ENCODE data around the gene PPP1CB. TPM values are rescaled to one million over a fixed set of nuclear protein-coding genes. Genes with fewer than 3 reads are reported as not detected.
"Not testable (repeated sequence)": the region's sequence is repeated elsewhere in the genome, so short reads cannot be mapped to it uniquely, and the experiment has no call there.

The PPP1CB gene
- polyA plus RNA-seq, 3 donors, result 149 to 159 (median 154) TPM

DNA sequence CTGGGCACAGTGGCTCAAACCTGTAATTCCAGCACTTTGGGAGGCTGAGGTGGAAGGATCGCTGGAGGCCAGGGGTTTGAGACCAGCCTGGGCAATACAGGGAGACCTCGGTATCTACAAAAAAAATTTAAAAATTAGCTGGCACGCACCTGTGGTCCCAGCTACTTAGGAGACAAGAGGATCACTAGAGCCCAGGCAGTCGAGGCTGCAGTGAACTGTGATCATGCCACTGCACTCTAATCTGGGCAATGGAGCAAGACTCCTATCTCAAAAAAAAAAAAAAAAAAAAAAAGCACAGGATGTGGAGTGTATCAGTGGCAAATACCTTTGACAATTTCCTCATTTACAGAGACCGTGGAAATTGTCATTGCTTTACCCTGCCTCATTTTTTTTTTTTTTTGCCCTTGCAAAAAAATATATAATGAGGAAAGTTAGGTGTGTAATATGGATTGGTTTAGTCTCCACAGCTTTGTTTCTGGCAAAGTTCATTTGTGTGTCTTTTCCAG lies 20.9 kb upstream of the PPP1CB start:
- DNase-seq, result no peak

DNA sequence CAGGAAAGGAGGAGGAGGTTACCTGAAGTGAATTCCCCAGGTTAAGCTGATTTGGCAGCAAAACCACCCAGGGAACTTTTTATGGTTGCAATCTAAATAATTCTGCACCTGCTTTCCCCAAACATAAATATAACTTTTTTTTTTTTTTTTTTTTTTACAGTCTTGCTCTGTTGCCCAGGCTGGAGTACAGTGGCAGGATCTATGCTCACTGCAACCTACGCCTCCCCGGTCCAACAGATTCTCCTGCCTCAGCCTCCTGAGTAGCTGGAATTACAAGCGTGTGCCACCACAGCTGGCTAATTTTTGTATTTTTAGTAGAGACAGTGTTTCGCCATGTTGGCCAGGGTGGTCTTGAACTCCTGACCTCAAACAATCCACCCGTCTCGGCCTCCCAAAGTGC lies 16.1 kb upstream of the PPP1CB start:
- DNase-seq, result no peak

DNA sequence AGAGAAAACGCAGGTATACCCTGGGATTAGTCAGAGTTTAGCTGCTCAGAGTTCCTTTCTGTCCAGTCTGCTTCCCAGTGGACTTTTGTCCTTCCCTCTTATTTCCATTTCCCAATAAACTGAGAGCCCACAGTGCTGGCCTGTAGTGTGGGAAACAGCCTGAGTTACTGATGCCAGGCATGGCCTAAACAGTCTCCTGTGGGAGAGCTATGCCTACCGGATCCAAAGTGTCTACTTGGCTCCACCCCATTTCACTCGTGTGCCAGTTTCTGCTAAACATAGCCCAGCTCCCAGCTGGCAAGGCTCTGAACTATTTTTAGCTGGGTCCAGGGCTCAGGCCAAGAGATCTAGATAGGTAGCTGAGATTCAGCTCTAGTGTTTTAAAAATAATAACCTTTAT lies 15.6 kb upstream of the PPP1CB start:
- DNase-seq, result no peak

DNA sequence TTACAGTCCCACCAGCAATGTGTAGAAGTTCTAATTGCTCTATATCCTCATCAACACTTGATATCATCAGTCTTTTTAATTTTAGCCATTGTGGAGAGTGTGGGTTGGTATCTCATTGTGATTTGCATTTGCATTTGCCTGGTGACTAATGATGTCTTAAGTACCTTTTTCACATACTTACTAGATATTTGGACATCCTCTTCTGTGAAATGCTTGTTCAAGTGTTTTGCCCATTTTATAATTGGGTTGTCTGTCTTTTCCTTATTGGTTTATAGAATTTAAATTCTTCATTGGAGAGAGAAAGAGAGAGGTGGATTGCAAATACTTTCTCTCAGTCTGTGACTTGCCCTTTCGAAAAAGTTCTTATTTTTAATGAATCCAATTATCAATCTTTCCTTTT lies 14.0 kb upstream of the PPP1CB start:
- no peak for DNase-seq

DNA sequence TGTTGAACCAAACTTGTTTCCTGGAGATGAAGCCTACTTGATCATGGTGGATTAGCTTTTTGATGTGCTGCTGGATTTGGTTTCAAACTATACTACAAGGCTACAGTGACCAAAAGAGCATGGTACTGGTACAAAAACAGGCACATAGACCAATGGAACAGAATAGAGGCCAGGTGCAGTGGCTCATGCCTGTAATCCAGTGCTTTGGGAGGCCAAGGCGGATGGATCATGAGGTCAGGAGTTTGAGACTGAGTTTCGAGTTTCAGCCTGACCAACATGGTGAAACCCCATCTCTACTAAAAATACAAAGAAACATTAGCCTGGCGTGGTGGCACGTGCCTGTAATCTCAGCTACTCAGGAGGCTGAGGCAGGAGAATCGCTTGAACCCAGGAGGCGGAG lies 9.0 kb upstream of the PPP1CB start:
- not testable (repeated sequence) for DNase-seq

DNA sequence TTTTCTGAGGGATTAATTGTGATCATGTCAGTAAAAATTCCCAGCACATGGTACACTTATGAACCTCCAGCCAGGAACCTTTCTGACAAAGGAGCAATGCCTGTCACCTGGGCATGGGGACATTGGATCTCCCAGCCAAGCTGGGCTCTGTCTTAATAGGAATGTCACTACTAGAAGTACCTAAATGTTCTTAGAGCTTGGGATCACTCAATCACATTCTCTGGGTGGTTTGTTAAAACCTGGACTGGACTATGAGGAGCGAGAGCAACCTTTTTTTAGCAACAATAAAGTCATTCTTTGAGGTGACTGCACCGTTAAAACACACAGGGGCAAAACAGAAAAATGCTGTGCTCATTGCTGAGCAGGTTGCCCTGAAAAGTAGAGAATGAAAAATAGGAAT lies 6.4 kb upstream of the PPP1CB start:
- no peak for DNase-seq

DNA sequence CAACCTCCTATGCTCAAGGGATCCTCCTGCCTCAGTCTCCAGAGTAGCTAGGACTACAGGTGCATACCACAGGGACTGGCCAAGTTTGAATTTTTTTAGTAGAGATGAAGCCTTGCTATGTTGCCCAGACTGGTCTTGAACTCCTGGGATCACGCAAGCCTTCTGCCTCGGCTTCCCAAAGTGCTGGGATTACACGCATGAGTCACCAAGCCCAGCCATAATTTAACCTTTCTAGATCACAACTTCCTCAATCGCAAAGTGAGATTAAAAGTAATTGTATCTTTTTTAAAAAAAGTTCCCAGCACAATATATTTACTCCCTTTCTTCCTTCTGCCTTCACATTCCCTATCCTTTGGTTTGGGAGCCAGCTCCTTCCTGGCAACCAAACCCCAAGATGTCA lies 5.8 kb upstream of the PPP1CB start:
- no peak for DNase-seq

DNA sequence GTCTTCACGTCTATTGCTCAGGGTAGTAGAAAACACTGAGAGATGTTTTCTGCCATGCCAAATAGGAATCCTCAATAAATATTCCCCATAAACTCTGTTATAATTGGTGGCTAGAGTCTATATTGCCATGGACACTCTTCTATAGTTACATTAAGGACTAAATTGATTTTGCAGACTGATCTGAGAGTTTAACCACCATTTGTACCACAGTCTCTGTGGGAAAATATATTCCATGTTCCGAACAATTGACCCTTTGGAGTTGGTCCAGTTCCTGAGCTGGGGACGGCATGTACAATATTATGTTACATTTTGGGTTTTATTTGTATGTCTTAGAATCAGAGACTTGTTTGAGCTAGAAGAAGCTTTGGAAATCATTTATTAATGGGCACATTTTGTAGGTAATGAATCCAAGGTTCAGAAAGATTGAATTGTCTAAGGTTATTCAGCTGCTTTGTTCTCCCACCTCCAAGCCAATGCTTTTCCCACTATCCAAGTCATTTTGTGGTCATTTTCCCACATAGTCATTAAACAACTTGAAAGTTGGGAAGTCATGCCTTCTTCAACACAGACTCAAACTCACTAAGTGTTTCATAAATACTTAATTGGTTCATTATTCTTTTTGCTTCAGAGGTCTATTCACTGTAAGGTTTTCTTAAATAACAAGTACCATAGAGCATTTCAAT lies 5.1 kb upstream of the PPP1CB start:
- DNase-seq, result no peak

DNA sequence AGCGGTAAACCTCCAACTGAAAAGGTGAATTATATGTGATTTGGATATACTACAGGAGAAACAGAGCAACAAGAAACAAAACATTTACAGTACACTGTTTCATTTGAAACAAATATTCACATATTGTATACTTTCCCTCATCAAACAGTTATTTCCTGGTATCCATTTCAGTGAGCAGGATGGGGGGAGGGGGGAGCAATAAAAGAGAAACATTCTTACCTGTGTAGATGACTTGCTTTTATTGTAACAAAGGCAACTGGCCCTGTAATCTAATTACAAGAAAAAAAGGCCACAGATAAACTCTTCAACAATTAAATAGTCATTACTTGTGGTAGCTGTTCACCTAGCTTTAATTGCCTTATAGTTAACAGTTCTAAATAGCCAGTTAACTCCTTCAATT lies 3.9 kb upstream of the PPP1CB start:
- DNase-seq, result peak; percentile 28

DNA sequence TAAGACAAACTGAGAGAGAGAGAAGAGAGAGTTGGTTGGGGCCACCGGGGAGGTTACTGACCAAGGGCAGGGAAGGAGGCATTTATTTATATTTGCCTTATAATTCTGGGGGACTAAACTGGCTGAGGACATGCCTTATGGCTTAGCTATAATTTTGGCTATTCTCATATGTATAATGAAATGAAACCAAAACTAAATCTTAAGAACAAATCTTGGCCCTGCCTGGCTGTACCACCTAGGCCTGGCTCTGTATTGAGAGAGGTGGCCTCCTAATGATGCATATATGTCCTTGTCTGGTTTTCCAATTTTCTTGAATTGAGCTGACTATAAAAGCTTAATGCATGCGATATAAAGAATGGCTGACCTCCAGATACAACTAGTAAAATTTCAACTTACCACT lies 3.5 kb upstream of the PPP1CB start:
- DNase-seq, result no peak

DNA sequence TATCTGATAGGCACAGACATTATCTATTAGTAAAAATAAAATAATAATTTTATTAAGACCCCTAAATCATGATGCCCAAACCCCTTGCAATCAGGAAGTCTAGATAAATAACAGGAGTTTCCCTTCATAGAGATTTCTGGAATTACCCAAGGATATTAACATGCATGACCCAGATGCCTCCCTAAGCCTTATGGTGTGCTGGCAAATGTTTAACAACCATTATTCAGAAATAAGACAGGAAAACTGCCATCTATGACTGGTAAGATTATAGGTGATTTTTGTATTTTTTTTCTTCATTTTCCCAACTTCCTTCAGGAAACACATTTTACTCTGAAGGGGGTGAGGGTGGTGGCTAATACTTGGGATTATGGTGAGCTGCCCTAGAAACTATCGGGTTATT lies 2.7 kb upstream of the PPP1CB start:
- DNase-seq, result no peak

DNA sequence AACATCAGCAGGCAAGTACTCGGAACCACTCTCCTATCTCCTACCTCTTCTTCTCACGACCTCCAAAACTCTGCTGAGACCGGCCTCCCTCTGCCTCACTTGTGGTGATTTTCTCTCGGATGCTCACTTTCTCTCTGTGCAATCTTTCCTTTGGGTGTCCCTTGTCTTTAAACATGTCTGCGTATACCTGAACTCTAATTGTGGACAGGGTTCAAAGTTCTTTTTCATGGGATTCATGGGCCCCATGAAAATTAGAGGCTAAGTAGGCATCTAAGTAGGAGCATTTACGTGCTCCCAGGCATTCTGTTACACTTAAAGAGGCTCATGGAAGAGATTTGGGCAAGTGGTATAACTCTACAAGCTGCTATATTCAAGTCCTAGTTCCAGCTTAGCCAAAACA lies 2.1 kb upstream of the PPP1CB start:
- no peak for DNase-seq

DNA sequence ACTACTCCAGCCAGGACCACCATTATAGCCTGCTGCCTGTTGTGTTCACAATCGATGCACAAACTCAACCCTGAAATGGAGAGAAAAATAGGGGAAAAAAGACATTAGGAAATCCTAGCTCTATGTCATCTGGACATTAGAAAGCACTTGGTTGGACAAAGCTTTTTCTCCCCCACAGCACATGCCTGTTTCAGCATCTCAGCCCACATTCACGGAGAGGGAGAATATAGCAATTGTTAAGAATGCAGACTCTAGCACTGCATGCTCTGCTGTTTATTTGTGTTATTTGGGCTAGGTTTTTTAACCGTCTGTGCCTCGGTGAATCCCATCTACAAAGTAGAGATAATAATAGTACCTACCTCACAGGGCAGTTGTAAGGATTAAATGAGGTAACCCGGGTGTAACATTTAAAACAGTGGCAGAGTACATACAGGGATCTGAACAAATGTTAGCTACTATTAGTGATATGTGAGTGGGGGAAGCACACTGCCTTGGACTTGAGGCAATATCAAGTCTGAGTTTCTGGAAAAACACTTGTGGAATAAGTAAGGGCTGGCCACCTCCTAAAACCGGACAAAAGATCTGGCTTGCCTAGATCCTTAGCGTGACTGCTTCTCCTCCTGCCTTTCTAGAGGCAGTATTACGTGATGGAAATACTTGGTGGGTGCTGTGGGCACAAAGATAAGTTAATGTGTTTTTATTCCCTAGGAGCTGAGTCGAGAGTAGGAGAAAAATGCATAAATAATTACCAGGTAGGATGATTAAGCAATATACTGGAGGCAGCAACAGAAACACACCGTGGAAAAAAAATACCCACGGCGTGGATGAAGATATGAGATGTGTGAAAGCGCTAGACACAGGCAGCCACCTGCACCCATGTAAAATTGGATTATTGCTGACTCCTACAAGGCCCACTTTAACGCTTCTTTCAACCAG lies 1.0 kb upstream of the PPP1CB start:
- peak; percentile 30 for DNase-seq

DNA sequence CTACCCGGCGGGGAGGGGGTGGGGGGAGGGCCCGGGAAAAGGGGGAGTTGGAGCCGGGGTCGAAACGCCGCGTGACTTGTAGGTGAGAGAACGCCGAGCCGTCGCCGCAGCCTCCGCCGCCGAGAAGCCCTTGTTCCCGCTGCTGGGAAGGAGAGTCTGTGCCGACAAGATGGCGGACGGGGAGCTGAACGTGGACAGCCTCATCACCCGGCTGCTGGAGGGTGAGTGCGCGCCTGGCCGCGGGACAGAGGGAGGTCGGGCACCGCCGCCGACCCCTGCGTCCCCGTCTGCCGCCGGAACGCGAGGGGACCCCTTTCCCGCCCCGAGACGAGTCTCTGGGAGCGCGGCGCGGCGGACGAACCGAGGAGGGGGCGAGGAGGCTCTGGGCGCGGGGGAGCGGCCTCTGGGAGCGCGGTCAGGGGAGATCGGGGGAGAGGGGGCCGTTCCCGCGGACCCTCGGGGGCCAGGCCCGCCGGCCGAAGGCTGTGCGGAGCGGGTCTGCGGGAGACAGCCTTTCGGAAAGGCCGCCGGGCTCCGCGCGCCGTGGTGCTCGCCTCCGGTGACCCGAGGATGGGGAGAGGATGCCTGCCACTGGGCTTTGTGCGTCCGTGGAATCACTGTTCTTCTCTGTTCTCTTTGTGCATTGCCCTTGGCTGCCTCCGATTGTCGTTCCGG lies 463 bp downstream of the PPP1CB start:
- DNase-seq, result peak; percentile 21

DNA sequence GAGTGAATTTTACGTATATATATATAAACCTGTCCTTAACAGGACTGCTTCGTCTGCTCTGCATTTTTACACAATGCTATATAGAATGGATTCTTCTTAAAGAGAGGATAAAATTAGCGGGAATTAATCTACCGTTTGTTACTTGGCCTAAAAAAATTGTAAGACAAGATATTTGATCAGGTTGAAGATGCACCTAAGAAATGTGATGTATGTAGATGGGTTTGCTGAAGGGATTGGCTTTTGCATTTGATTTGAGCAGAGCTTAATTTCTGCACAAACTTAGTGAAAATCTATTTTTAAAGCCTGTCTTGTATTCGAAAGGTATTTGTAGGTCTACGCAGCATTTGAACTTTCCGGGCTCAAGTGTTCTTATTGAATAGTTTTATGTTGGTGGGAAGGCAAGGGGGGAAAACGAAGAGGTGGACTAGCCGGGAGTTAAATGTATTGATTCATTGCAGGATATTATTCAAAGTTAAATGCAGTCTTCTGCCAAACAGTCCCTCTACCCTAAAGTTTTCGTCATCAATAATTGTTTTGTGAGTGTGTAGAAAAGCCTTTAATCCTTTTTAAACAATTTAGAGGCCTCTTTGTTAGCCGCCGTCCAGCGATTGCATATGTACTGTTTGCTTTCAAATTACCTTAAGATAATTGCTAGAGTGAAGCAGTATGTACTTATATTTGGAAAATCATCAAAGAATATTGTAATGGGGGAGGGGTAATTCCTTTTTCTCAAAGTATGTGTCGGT lies 1.2 kb downstream of the PPP1CB start:
- peak; percentile 27 for DNase-seq

DNA sequence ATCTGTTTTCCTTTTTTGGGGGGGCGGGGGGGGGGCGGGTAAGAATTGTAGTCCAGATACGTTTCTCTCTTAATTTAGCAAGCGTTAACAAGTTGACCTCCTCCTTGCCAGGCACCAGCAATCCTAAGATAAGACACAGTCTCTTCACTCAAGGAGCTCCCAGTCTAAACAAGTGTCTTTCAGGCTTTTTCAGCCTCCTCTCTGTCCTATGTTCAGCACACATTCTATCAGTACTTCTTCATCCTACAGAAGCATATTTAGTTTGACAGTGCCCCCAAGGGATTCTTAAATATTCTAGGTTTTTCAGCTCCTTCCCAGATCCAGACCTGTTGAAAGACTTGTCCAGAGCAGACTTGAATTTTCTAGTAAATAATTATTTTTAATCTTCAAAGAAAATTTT lies 2.7 kb downstream of the PPP1CB start:
- DNase-seq, result no peak

DNA sequence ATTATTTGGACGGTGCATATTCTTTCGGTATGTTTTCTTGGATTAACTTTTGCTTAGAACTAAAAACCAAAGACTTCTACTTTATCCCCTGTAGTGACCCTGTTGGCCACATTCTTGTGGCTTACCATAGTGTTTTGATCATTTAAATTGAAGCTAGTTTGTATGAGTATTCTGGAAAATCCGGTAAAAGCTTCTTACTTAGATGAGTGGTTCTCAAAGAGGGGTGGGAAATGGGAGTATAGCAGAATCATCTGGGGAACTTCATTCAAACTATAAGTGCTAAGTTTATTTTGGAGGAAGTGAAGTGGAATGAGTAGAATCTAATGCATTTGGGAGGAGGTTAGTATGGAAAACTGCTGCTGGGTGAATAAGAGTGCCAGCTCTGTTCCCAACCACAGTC lies 3.8 kb downstream of the PPP1CB start:
- DNase-seq, result no peak

DNA sequence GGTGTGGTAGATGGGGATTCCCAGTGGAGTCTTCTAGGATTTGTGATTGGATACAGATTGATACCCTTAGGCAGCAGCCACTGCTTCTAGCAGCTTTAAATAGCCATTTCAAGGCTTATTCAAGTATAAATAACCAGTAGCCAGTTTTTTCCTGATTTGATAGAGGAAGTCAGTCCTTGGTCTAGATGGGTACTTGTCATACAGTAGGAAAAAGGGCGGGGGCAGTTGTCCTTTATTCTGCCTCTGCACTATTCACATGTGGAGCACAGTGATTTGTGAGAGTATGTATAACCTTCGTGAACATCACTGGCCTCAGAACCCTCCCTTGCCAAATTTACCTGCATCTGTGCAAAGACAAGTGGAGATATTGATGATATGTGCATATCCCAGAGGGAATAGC lies 6.8 kb downstream of the PPP1CB start:
- DNase-seq, result no peak

DNA sequence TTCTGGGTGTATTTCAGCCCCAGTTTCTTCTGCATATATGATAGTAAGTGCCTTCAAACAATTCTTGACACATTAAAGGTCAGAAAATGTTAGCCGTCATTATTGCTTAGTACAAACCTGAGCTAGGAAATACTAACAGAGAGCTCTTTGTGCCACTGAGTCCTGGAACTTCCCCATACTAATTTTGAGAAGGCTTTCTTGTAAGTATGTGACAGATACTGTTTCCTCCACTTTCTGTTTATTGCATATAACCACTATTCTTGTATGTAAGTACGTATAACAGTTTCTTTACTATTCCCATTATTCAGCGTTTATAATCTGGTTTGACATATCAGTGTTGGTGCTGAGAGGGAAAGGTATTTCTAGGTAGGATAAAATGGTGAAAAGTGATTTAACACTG lies 9.8 kb downstream of the PPP1CB start:
- DNase-seq, result no peak

DNA sequence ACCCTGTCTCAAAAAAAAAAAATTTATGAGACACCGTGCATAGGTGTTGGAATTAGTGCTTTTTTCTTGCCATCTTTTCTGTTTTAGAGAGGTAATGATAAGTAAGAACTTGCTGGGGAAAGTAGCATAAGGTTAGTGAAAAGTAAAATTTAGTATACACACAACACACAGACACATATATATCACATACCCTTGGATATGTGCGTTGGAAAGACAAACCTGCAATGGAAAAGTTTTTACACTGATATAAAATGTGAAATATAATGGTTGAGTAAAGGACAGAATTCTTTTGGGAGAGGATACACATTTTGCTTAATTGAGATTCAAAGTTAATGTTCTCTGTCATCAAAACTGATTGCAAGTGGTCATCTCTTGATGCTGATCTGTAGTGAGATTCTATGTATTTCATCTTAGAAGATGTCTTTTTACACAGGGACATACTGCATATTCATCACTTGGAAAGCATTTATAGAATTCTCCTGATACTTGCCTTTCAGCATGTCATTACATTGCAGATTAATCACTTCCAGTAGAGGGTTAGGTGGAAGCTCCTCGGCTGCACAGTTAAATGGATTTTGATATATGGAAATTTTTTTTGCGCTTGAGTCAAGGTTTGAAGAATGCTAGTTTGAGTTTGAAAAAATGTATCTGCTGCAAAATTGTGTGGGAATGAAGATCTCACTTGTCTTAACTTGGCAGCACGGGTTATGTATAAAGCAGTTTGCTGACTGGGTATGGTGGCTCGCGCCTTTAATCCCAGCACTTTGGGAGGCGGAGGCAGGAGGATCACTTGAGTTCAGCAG lies 13.5 kb downstream of the PPP1CB start:
- no peak for DNase-seq

DNA sequence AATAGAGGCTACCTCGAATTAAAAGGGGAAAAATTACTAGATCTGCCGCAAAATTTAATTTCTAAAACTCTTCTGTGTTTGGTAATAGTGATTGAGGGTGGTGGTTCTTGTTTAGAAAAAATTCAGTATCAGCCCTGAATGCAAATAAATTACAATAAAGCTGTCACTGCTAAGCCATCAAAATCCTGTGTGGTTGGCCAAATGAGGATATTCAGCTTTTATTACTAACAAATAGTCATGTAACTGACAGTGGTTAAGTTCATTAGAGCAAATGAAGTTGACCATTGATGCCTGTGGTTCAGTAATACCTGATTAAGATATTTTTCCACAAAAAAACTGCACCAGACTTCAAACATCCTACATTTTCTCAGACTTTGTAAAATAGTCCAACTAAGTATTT lies 14.4 kb downstream of the PPP1CB start:
- DNase-seq, result no peak

Data from renal pelvis (tissue), 4 donors.